C4-2B (cell line): Measurements from ENCODE around the gene CFAP65.

ENCODE experiments used
- CTCF ChIP-seq: fragments of 450-650 bp; conservative IDR thresholded peaks from 2 replicates; pipeline ENCODE4 v1.5.1; 2017; ENCODE audit warnings: mild to moderate bottlenecking
- ZFX ChIP-seq: fragments of 450-650 bp; IDR thresholded peaks from 2 replicates; pipeline ENCODE4 v1.6.1; 2017

DNA sequence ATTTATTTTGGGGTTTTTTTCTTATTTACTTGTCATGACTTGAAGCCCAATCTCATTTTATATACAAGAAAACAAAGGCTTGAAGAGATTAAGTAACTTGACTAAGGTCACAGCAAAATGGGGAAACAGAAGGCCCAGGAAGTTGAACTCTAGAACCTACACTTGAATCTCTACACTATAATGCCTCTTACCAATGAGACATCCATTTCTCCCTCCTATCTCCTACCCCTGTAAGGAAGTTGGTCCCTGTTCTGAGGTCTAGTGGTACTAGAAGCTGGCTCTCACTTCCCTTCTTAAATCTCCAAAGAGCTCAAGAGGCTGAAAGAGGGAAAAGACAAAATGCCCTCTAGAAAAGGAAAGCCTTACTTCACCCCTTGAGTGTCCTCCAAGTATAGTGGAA is 44.9 kb upstream of the CFAP65 start:
- TF ChIP-seq CTCF (no peak), ZFX (no peak)
